HEK293 (cell line): ENCODE data around the gene UROD.

Source experiments
- CTCF ChIP-seq: fragments of 450-650 bp; formaldehyde crosslinking; IDR thresholded peaks from 2 replicates; pipeline ENCODE4 v1.5.1; 2016; ENCODE audit warnings: missing biosample characterization, missing genetic modification characterization
- SCRT1 ChIP-seq: fragments of 450-650 bp; formaldehyde crosslinking; IDR thresholded peaks from 2 replicates; pipeline ENCODE4 v1.5.1; 2016; ENCODE audit warnings: missing biosample characterization, missing genetic modification characterization, borderline replicate concordance
- SETDB1 ChIP-seq: IDR thresholded peaks from one replicate; pipeline ENCODE4 v1.6.1; 2017; ENCODE audit warnings: mild to moderate bottlenecking, low read length, moderate library complexity, mixed read lengths; ENCODE audit not compliant: insufficient read length
- SP7 ChIP-seq: fragments of 450-650 bp; formaldehyde crosslinking; IDR thresholded peaks from 2 replicates; pipeline ENCODE4 v1.5.1; 2016; ENCODE audit warnings: missing biosample characterization, missing genetic modification characterization
- ZBTB21 ChIP-seq: fragments of 450-650 bp; formaldehyde crosslinking; IDR thresholded peaks from 2 replicates; pipeline ENCODE4 v1.5.1; 2017; ENCODE audit warnings: missing biosample characterization, missing genetic modification characterization
- ZFHX2 ChIP-seq: fragments of 450-650 bp; formaldehyde crosslinking; conservative IDR thresholded peaks from 2 replicates; pipeline ENCODE4 v1.5.1; 2016; ENCODE audit warnings: missing biosample characterization, missing genetic modification characterization
- ZFP3 ChIP-seq: fragments of 450-650 bp; formaldehyde crosslinking; IDR thresholded peaks from 2 replicates; pipeline ENCODE4 v1.5.1; 2016; ENCODE audit warnings: low read depth, missing biosample characterization, missing genetic modification characterization
- ZNF174 ChIP-seq: fragments of 450-650 bp; formaldehyde crosslinking; IDR thresholded peaks from 2 replicates; pipeline ENCODE4 v1.5.0; 2017; ENCODE audit warnings: missing biosample characterization, mild to moderate bottlenecking, missing genetic modification characterization
- ZNF266 ChIP-seq: fragments of 450-650 bp; formaldehyde crosslinking; IDR thresholded peaks from 2 replicates; pipeline ENCODE4 v1.5.1; 2016; ENCODE audit warnings: missing biosample characterization, missing genetic modification characterization, low read depth
- ZNF274 ChIP-seq, 2 experiments: fragments of 200-500 bp in 1 of 2; fragments of 450-650 bp in 1 of 2; sonication (Bioruptor generic) in 1 of 2; formaldehyde crosslinking in 1 of 2; IDR thresholded peaks; 2 replicates each; pipeline versions ENCODE4 v1.5.1 to v1.6.1; 2014 to 2016; ENCODE audit warnings: borderline replicate concordance in 1 of 2, inconsistent platforms in 1 of 2, low read length in 1 of 2, missing biosample characterization in 1 of 2, missing genetic modification characterization in 1 of 2
- ZNF350 ChIP-seq: fragments of 450-650 bp; formaldehyde crosslinking; IDR thresholded peaks from 2 replicates; pipeline ENCODE4 v1.5.0; 2017; ENCODE audit warnings: missing biosample characterization, mild to moderate bottlenecking, missing genetic modification characterization
- ZNF404 ChIP-seq: fragments of 450-650 bp; formaldehyde crosslinking; IDR thresholded peaks from 2 replicates; pipeline ENCODE4 v1.5.1; 2017; ENCODE audit warnings: missing biosample characterization, missing genetic modification characterization
- TF ChIP-seq, protein P1 (sequence below): fragments of 450-650 bp; formaldehyde crosslinking; IDR thresholded peaks from 2 replicates; pipeline ENCODE4 v1.5.1; 2016; ENCODE audit warnings: missing biosample characterization, missing genetic modification characterization
- TF ChIP-seq, protein P2 (sequence below): fragments of 450-650 bp; formaldehyde crosslinking; IDR thresholded peaks from 2 replicates; pipeline ENCODE4 v1.5.1; 2016; ENCODE audit warnings: missing biosample characterization, missing genetic modification characterization, low read depth

DNA sequence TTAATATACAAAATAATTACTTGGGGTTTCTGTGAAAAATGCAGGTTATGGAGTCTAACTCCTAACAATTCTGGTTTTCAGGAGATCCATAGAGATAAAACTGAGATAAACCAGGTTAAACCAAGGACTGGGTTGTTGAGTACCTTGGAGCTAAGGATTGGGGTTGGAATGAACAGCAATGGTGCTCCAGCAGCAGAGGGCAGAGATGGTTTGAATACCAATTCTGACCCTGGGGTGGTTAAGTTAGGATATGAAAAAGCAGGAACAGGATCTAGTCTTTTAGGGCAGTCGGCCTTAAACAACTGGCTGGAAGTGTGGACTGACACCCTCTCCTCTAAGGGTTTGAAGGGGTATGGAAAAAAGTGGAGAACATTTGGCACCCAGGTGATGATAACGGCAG, 53.0 kb downstream of the UROD start:
- no peak for TF ChIP-seq ZNF404
- no peak for TF ChIP-seq CTCF
- TF ChIP-seq ZNF266 (tag by site-specific recombination) = no peak
- no peak for TF ChIP-seq ZNF174 (tag by site-specific recombination)
- no peak for TF ChIP-seq ZFHX2 (tag by site-specific recombination)
- TF ChIP-seq SP7 (tag by site-specific recombination) = no peak
- TF ChIP-seq ZNF274 (IDR thresholded peaks at IDR 0.05; ENCODE audit: low read length) = no peak
- no peak for TF ChIP-seq ZNF274 (tag by site-specific recombination; IDR thresholded peaks at IDR 0.05; ENCODE audit: borderline replicate concordance)
- no peak for TF ChIP-seq ZBTB21 (tag by site-specific recombination)
- TF ChIP-seq SETDB1 = no peak
- TF ChIP-seq, protein P1, sequence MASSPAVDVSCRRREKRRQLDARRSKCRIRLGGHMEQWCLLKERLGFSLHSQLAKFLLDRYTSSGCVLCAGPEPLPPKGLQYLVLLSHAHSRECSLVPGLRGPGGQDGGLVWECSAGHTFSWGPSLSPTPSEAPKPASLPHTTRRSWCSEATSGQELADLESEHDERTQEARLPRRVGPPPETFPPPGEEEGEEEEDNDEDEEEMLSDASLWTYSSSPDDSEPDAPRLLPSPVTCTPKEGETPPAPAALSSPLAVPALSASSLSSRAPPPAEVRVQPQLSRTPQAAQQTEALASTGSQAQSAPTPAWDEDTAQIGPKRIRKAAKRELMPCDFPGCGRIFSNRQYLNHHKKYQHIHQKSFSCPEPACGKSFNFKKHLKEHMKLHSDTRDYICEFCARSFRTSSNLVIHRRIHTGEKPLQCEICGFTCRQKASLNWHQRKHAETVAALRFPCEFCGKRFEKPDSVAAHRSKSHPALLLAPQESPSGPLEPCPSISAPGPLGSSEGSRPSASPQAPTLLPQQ (tag by site-specific recombination) = no peak
- TF ChIP-seq ZNF350 (tag by site-specific recombination) = no peak
- TF ChIP-seq, protein P2, sequence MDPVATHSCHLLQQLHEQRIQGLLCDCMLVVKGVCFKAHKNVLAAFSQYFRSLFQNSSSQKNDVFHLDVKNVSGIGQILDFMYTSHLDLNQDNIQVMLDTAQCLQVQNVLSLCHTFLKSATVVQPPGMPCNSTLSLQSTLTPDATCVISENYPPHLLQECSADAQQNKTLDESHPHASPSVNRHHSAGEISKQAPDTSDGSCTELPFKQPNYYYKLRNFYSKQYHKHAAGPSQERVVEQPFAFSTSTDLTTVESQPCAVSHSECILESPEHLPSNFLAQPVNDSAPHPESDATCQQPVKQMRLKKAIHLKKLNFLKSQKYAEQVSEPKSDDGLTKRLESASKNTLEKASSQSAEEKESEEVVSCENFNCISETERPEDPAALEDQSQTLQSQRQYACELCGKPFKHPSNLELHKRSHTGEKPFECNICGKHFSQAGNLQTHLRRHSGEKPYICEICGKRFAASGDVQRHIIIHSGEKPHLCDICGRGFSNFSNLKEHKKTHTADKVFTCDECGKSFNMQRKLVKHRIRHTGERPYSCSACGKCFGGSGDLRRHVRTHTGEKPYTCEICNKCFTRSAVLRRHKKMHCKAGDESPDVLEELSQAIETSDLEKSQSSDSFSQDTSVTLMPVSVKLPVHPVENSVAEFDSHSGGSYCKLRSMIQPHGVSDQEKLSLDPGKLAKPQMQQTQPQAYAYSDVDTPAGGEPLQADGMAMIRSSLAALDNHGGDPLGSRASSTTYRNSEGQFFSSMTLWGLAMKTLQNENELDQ (tag by site-specific recombination) = no peak
- no peak for TF ChIP-seq SCRT1 (tag by site-specific recombination)
- no peak for TF ChIP-seq ZFP3 (tag by site-specific recombination)
